Thyroid gland (tissue), 4 donors: Measurements from ENCODE around the gene SELENOP. TPM values are rescaled to one million over a fixed set of nuclear protein-coding genes. Genes with fewer than 3 reads are reported as not detected.
"Not testable (repeated sequence)": the region's sequence is repeated elsewhere in the genome, so short reads cannot be mapped to it uniquely, and the experiment has no call there.

ENCODE experiments used
- DNase-seq, 2 donors: peaks; one replicate each; pipeline ENCODE4 v3.0.0-alpha.2; 2019
- H3K27ac ChIP-seq, 3 donors: fragments of 200-600 bp; sonication (generic); 1 replicate in 2 of 3; 2 replicates in 1 of 3; pipeline ENCODE4 v1.5.1; 2016 to 2019; ENCODE audit warnings: mild to moderate bottlenecking in 1 of 3, moderate library complexity in 1 of 3
- H3K27me3 ChIP-seq: fragments of 200-600 bp; sonication (generic); one replicate; pipeline ENCODE4 v1.5.1; 2019
- H3K36me3 ChIP-seq, 2 donors: fragments of 200-600 bp; sonication (generic); one replicate each; pipeline ENCODE4 v1.5.1; 2016 to 2019
- H3K4me1 ChIP-seq, 2 donors: fragments of 200-600 bp; sonication (generic); one replicate each; pipeline ENCODE4 v1.5.1; 2017 to 2019
- H3K4me3 ChIP-seq, 3 donors: fragments of 200-600 bp; sonication (generic); replicated peaks in 1 of 3; 1 replicate in 2 of 3; 2 replicates in 1 of 3; pipeline ENCODE4 v1.5.1; 2016; ENCODE audit warnings: mild to moderate bottlenecking in 1 of 3
- H3K9me3 ChIP-seq: fragments of 200-600 bp; sonication (generic); one replicate; pipeline ENCODE4 v1.5.1; 2017
- CTCF ChIP-seq, 6 experiments: fragments of 200-600 bp in 3 of 6; fragments of 450-650 bp in 3 of 6; sonication (generic) in 3 of 6; IDR thresholded peaks; one replicate each; pipeline ENCODE4 v1.5.1; 2016 to 2019; ENCODE audit warnings: antibody characterized with exemption in 6 of 6, mild to moderate bottlenecking in 2 of 6, inconsistent platforms in 1 of 6, moderate library complexity in 1 of 6
- POLR2A ChIP-seq, 2 donors: fragments of 450-650 bp; IDR thresholded peaks; one replicate each; pipeline ENCODE4 v1.6.1; 2017; ENCODE audit warnings: antibody characterized with exemption in 2 of 2, mild to moderate bottlenecking in 2 of 2, moderate library complexity in 1 of 2
- WGBS, 2 donors: methylation state at CpG; one replicate each; pipeline ENCODE4 v1.1.5; 2017; 5-methylcytosine and 5-hydroxymethylcytosine counted together
- intact Hi-C: fragments of 100-400 bp; cut with DNase I; formaldehyde crosslinking; loops from one replicate; pipeline ENCODE4 v1.15.1; 2023
- total RNA-seq, 4 donors: library from RNA; depleted of rRNA; stranded (reverse); fragments of >200 nt; gene quantifications; one replicate each; pipeline ENCODE4 v1.2.3, GENCODE V29; 2016

SELENOP gene
- total RNA-seq, 4 donors from 2014 or later, result 162 to 637 (median 392) TPM

- H3K27ac ChIP-seq, result no peak overlapping the region
- no peak for DNase-seq
- intact Hi-C loops, result no loop called here
- H3K36me3 ChIP-seq, result no peaks in the 10 kb centered on the region
- H3K9me3 ChIP-seq, result no peaks in the 10 kb centered on the region
- no peak overlapping the region for H3K4me3 ChIP-seq
- H3K4me1 ChIP-seq, result peaks cover 4 to 15% of the 10 kb centered on the region in 2 donors
- no peak for TF ChIP-seq CTCF (IDR thresholded peaks at IDR 0.05)
- TF ChIP-seq POLR2A (IDR thresholded peaks at IDR 0.05), result no peak
- H3K27me3 ChIP-seq, result no peaks in the 10 kb centered on the region
These were observed 43.7 kb upstream of the SELENOP start for GRCh38 chr5:42855386-42855785.

DNA sequence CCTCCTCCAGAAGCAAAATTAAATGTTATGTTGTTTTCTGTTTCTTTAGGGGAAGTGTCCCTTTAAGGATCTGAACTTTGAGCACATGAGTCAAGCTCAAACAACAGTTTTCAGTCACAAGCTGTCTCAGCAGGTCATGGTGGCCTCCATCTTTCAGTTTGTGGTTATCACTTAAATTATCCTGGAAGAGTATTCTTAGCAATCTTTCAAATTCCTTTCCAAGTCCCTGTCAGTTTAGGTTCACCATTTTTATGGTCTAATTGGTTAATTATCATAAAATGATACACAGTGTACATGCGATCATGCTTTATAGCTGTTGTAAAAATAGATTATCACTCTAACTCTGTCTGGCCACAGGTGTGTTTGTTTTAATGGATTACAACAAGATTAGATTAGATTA lies 43.1 kb upstream of the SELENOP start:
- no peaks in the 10 kb centered on the region for H3K9me3 ChIP-seq
- no peak for DNase-seq
- H3K4me3 ChIP-seq, result no peak overlapping the region
- WGBS, 2 donors, result 95 to 96% methylated on average over 1 of the region's 1 CpG
- intact Hi-C loops, result no loop called here
- peaks cover 4 to 15% of the 10 kb centered on the region in 2 donors for H3K4me1 ChIP-seq
- no peak overlapping the region for H3K27ac ChIP-seq
- H3K27me3 ChIP-seq, result no peaks in the 10 kb centered on the region
- H3K36me3 ChIP-seq, result no peaks in the 10 kb centered on the region
- TF ChIP-seq POLR2A (IDR thresholded peaks at IDR 0.05) (no peak), CTCF (IDR thresholded peaks at IDR 0.05) (no peak)

- DNase-seq, result no peak
- H3K4me1 ChIP-seq, result peaks cover 0 to 6% of the 10 kb centered on the region in 2 donors
- intact Hi-C loops, result no loop called here
These were observed 41.1 kb upstream of the SELENOP start for GRCh38 chr5:42852826-42853225.

DNA sequence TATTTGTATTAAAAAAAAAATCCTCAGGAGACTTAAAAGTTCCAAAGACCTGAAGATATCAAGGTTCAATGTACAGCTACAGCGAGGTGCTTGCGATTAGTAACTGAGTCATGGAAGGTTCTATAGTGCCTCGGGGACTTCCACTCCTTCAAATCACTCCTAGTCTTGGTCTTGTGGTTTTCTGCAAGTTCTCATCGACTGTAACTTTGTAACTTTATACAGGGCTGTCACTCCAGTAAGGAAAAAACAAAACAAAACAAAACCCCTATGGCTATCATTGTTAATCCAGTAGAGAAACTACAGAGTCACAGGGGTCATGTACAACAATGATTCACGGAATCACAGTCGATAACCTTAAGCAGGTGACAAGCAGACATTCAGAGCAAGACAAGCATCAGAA lies 39.8 kb upstream of the SELENOP start:
- intact Hi-C loops, result no loop called here
- Histone ChIP-seq H3K4me3 (no peak overlapping the region), H3K27ac (no peak overlapping the region), H3K9me3 (no peaks in the 10 kb centered on the region), H3K4me1 (peaks cover 0 to 6% of the 10 kb centered on the region in 2 donors), H3K27me3 (no peaks in the 10 kb centered on the region), H3K36me3 (no peaks in the 10 kb centered on the region)
- no peak for TF ChIP-seq POLR2A (IDR thresholded peaks at IDR 0.05)
- TF ChIP-seq CTCF (IDR thresholded peaks at IDR 0.05), result no peak
- 87% methylated on average over 6 of the region's 6 CpGs for WGBS, 2 donors
- DNase-seq, result no peak

More at GRCh38 chr5:42852826-42853225, 41.1 kb upstream of the SELENOP start:
- no peaks in the 10 kb centered on the region for H3K36me3 ChIP-seq
- H3K27ac ChIP-seq, result no peak overlapping the region
- no peak overlapping the region for H3K4me3 ChIP-seq
- H3K9me3 ChIP-seq, result no peaks in the 10 kb centered on the region
- 90 to 95% methylated on average over 1 of the region's 1 CpG for WGBS, 2 donors
- TF ChIP-seq POLR2A (IDR thresholded peaks at IDR 0.05), result no peak
- TF ChIP-seq CTCF (IDR thresholded peaks at IDR 0.05), result no peak
- H3K27me3 ChIP-seq, result no peaks in the 10 kb centered on the region

DNA sequence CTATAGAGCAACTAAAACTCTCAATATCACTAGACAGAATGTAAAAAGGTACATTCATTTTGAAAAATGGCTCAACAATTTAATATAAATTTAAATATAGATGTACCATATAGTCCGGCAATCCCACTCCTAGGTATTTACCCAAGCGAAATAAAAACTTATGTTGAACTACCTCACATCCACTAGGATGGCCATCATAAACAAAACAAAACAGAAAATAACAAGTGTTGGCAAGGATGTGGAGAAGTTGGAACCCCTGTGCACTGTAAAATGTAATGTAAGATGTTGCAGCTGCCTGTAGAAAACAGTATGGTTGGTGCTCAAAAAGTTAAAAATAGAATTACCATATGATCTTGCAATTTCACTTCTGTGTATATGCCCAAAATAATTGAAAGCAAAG lies 36.9 kb upstream of the SELENOP start:
- H3K27ac ChIP-seq, result no peak overlapping the region
- H3K4me1 ChIP-seq, result no peaks in the 10 kb centered on the region
- no peak overlapping the region for H3K4me3 ChIP-seq
- no peaks in the 10 kb centered on the region for H3K27me3 ChIP-seq
- intact Hi-C loops, result no loop called here
- no peak for TF ChIP-seq POLR2A (IDR thresholded peaks at IDR 0.05)
- TF ChIP-seq CTCF (IDR thresholded peaks at IDR 0.05), result no peak
- H3K36me3 ChIP-seq, result no peaks in the 10 kb centered on the region
- 94 to 95% methylated on average over 2 of the region's 2 CpGs for WGBS, 2 donors
- H3K9me3 ChIP-seq, result no peaks in the 10 kb centered on the region
- DNase-seq, result no peak

DNA sequence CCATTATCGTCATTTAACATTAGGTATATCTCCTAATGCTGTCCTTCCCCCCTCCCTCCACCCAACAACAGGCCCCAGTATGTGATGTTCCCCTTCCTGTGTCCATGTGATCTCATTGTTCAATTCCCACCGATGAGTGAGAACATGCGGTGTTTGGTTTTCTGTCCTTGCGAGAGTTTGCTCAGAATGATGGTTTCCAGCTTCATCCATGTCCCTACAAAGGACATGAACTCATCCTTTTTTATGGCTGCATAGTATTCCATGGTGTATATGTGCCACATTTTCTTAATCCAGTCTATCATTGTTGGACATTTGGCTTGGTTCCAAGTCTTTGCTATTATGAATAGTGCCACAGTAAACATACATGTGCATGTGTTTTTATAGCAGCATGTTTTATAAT lies 32.7 kb upstream of the SELENOP start:
- DNase-seq, H3K27ac ChIP-seq, H3K27me3 ChIP-seq, H3K9me3 ChIP-seq, intact Hi-C loops, H3K4me3 ChIP-seq, H3K36me3 ChIP-seq: not testable (repeated sequence)
- WGBS, 2 donors, result 98% methylated on average over 4 of the region's 4 CpGs
- H3K4me1 ChIP-seq, result peaks cover 9 to 16% of the 10 kb centered on the region in 2 donors
